Stimulated activated CD8-positive, alpha-beta memory T cell treated with anti-CD3 and anti-CD28 coated beads, Interleukin-12 subunit alpha, Interleukin-12 subunit beta, amount 100 ng/mL, for 24 hours (primary cell): ENCODE measurements around the gene SCGB1D1.

Experiments
- DNase-seq: peaks from one replicate; pipeline ENCODE4 v3.0.0-alpha.2; 2020; ENCODE audit errors: extremely low read depth

SCGB1D1 gene

GRCh38 chr11:62190011-62190410 lies at the start of gene SCGB1D1:
Gene SCGB1D1 (plus strand): TSS chr11:62190216. CDS start chr11:62190285, 69 bp downstream.
- DNase-seq = no peak

- DNase-seq = no peak
Observed at GRCh38 chr11:62140304-62141110, 49.5 kb upstream of the SCGB1D1 start.

GRCh38 chr11:62141111-62142042 lies 48.6 kb upstream of the SCGB1D1 start:
- no peak for DNase-seq

GRCh38 chr11:62142043-62142375 lies 48.0 kb upstream of the SCGB1D1 start:
- no peak for DNase-seq

GRCh38 chr11:62142921-62143320 lies 47.1 kb upstream of the SCGB1D1 start:
- no peak for DNase-seq

GRCh38 chr11:62143727-62144126 lies 46.3 kb upstream of the SCGB1D1 start:
- no peak for DNase-seq

GRCh38 chr11:62144641-62145255 lies 45.3 kb upstream of the SCGB1D1 start:
- no peak for DNase-seq

- no peak for DNase-seq
Observed at GRCh38 chr11:62145261-62145871, 44.6 kb upstream of the SCGB1D1 start.

- no peak for DNase-seq
Observed at GRCh38 chr11:62146476-62147200, 43.4 kb upstream of the SCGB1D1 start.

GRCh38 chr11:62147545-62147944 lies 42.5 kb upstream of the SCGB1D1 start:
- DNase-seq = no peak

- DNase-seq = no peak
Observed at GRCh38 chr11:62148271-62148980, 41.6 kb upstream of the SCGB1D1 start.

- no peak for DNase-seq
Observed at GRCh38 chr11:62149986-62150886, 39.8 kb upstream of the SCGB1D1 start.

- no peak for DNase-seq
Observed at GRCh38 chr11:62150887-62151736, 38.9 kb upstream of the SCGB1D1 start.

- DNase-seq = no peak
Observed at GRCh38 chr11:62151737-62152102, 38.3 kb upstream of the SCGB1D1 start.

- DNase-seq = no peak
Observed at GRCh38 chr11:62152245-62153086, 37.5 kb upstream of the SCGB1D1 start.

- no peak for DNase-seq
Observed at GRCh38 chr11:62153087-62153395, 37.0 kb upstream of the SCGB1D1 start.

GRCh38 chr11:62153617-62154016 lies 36.4 kb upstream of the SCGB1D1 start:
- no peak for DNase-seq

GRCh38 chr11:62157603-62158002 lies 32.4 kb upstream of the SCGB1D1 start:
- no peak for DNase-seq
